Stomach (tissue), 9 donors: ENCODE data around the gene CYTIP. TPM values are rescaled to one million over a fixed set of nuclear protein-coding genes. Genes with fewer than 3 reads are reported as not detected.

ENCODE experiments used
- DNase-seq, 2 donors: peaks; one replicate each; pipeline versions ENCODE4 v3.0.0 to v3.0.0-alpha.2; 2013 to 2019
- H3K27ac ChIP-seq, 5 donors: fragments of 200-600 bp in 4 of 5; sonication (generic) in 4 of 5; one replicate each; pipeline ENCODE4 v1.5.1; 2013 to 2019; ENCODE audit warnings: mild to moderate bottlenecking in 1 of 5, moderate library complexity in 1 of 5
- H3K27me3 ChIP-seq, 3 donors: fragments of 200-600 bp; sonication (generic); one replicate each; pipeline ENCODE4 v1.5.1; 2017 to 2019; ENCODE audit warnings: mixed run types in 1 of 3
- H3K36me3 ChIP-seq, 4 donors: fragments of 200-600 bp; sonication (generic); 1 replicate in 3 of 4; 2 replicates in 1 of 4; pipeline ENCODE4 v1.5.1; 2016 to 2019
- H3K4me1 ChIP-seq, 4 donors: fragments of 200-600 bp; sonication (generic); one replicate each; pipeline ENCODE4 v1.5.1; 2016 to 2019
- H3K4me3 ChIP-seq, 4 donors: fragments of 200-600 bp; sonication (generic) in 3 of 4; one replicate each; pipeline ENCODE4 v1.5.1; 2016 to 2019; ENCODE audit warnings: mild to moderate bottlenecking in 1 of 4
- H3K9me3 ChIP-seq, 4 donors: fragments of 200-600 bp; sonication (generic); one replicate each; pipeline ENCODE4 v1.5.1; 2016 to 2019
- CTCF ChIP-seq, 7 experiments: fragments of 450-650 bp in 4 of 7; fragments of 200-600 bp in 3 of 7; sonication (generic) in 3 of 7; IDR thresholded peaks; one replicate each; pipeline ENCODE4 v1.5.1; 2016 to 2019; ENCODE audit warnings: antibody characterized with exemption in 7 of 7, control low read depth in 2 of 7, mild to moderate bottlenecking in 1 of 7
- EP300 ChIP-seq: sonication (generic); formaldehyde crosslinking; IDR thresholded peaks from one replicate; pipeline ENCODE4 v1.6.1; 2017; ENCODE audit warnings: antibody characterized with exemption
- POLR2A ChIP-seq, 4 donors: fragments of 450-650 bp; IDR thresholded peaks; one replicate each; pipeline ENCODE4 v1.6.1; 2016; ENCODE audit warnings: antibody characterized with exemption in 4 of 4, control low read depth in 2 of 4, mild to moderate bottlenecking in 1 of 4, moderate library complexity in 1 of 4
- POLR2AphosphoS5 ChIP-seq, 3 donors: sonication (generic); formaldehyde crosslinking; IDR thresholded peaks; one replicate each; pipeline ENCODE4 v1.6.1; 2016; ENCODE audit warnings: antibody characterized with exemption in 3 of 3
- WGBS, 5 donors: extraction: QIAGEN DNeasy Blood & Tissue Kit in 3 of 5; methylation state at CpG; one replicate each; pipeline versions ENCODE4 v1.1.5 to v1.1.7; 2013 to 2018; 5-methylcytosine and 5-hydroxymethylcytosine counted together
- intact Hi-C: fragments of 100-400 bp; cut with DNase I; formaldehyde crosslinking; loops from one replicate; pipeline ENCODE4 v1.15.1; 2023; ENCODE audit warnings: low total_unique reads
- polyA plus RNA-seq, 3 donors: library from polyadenylated mRNA; stranded (reverse); fragments of 200-250 nt; gene quantifications; one replicate each; pipeline ENCODE4 v1.2.3, GENCODE V29; 2013
- total RNA-seq, 5 donors: library from RNA; depleted of rRNA; stranded (reverse); fragments of >200 nt; gene quantifications; one replicate each; pipeline versions ENCODE4 v1.1.0 to v1.2.3, GENCODE V29; 2014 to 2016
- donor health status: healthy with polysubstance abuse.
- donor health status: Bipolar disorder and iron deficiency.
- donor health status: healthy.

The CYTIP gene
- total and polyA plus RNA-seq, 8 donors = 5.3 to 30.7 (median 17.4) TPM; not detected in 1

- 77 to 86% (median 81%) methylated on average over 2 of the region's 2 CpGs for WGBS, 5 donors
- Histone ChIP-seq H3K4me1 (peaks cover 0 to 33% (median 8%) of the 10 kb centered on the region in 4 donors), H3K27ac (peak overlapping the region in 3 of 5 donors; percentile 26 to 80 (median 67)), H3K9me3 (peaks cover 0 to 13% (median 4%) of the 10 kb centered on the region in 4 donors), H3K27me3 (no peaks in the 10 kb centered on the region), H3K4me3 (no peak overlapping the region), H3K36me3 (peaks cover 0 to 35% (median 11%) of the 10 kb centered on the region in 4 donors)
- intact Hi-C loops = no loop called here
- DNase-seq = no peak
- TF ChIP-seq CTCF (IDR thresholded peaks at IDR 0.05) (no peak), POLR2A (IDR thresholded peaks at IDR 0.05) (no peak), POLR2AphosphoS5 (IDR thresholded peaks at IDR 0.05) (no peak), EP300 (no peak)
Observed at GRCh38 chr2:157421331-157421944, 22.5 kb downstream of the CYTIP start.

GRCh38 chr2:157420771-157421323 lies 23.0 kb downstream of the CYTIP start:
- peaks cover 0 to 32% (median 9%) of the 10 kb centered on the region in 4 donors for H3K36me3 ChIP-seq
- H3K4me3 ChIP-seq = no peak overlapping the region
- WGBS, 5 donors = 63 to 80% (median 75%) methylated on average over 4 of the region's 4 CpGs
- no peaks in the 10 kb centered on the region for H3K27me3 ChIP-seq
- DNase-seq = peak in 1 of 2 donors; percentile 31
- H3K9me3 ChIP-seq = peaks cover 0 to 7% (median 2%) of the 10 kb centered on the region in 4 donors
- TF ChIP-seq CTCF (IDR thresholded peaks at IDR 0.05) (no peak), EP300 (no peak), POLR2AphosphoS5 (IDR thresholded peaks at IDR 0.05) (no peak), POLR2A (IDR thresholded peaks at IDR 0.05) (no peak)
- peaks cover 0 to 34% (median 8%) of the 10 kb centered on the region in 4 donors for H3K4me1 ChIP-seq
- intact Hi-C loops = no loop called here
- peak overlapping the region in 3 of 5 donors; percentile 26 to 80 (median 67) for H3K27ac ChIP-seq

- WGBS, 5 donors = 81 to 92% (median 89%) methylated on average over 12 of the region's 12 CpGs
- DNase-seq = no peak
- intact Hi-C loops = no loop called here
- Histone ChIP-seq H3K9me3 (peaks cover 0 to 6% (median 2%) of the 10 kb centered on the region in 4 donors), H3K36me3 (peaks cover 0 to 34% (median 9%) of the 10 kb centered on the region in 4 donors), H3K27ac (peak overlapping the region; percentile 5 to 80 (median 47)), H3K4me1 (peaks cover 0 to 44% (median 8%) of the 10 kb centered on the region in 4 donors), H3K4me3 (no peak overlapping the region), H3K27me3 (no peaks in the 10 kb centered on the region)
- no peak for TF ChIP-seq CTCF (IDR thresholded peaks at IDR 0.05)
- no peak for TF ChIP-seq EP300
- TF ChIP-seq POLR2AphosphoS5 (IDR thresholded peaks at IDR 0.05) = no peak
- TF ChIP-seq POLR2A (IDR thresholded peaks at IDR 0.05) = no peak
Observed at GRCh38 chr2:157419031-157419575, 24.8 kb downstream of the CYTIP start.

GRCh38 chr2:157418239-157418641 lies 25.6 kb downstream of the CYTIP start:
- DNase-seq = peak in 1 of 2 donors; percentile 40

More at GRCh38 chr2:157418239-157418641, 25.6 kb downstream of the CYTIP start:
- H3K27ac ChIP-seq = peak overlapping the region; percentile 51 to 80 (median 74)
- peaks cover 0 to 6% (median 2%) of the 10 kb centered on the region in 4 donors for H3K9me3 ChIP-seq
- H3K4me3 ChIP-seq = no peak overlapping the region
- peaks cover 0 to 29% (median 9%) of the 10 kb centered on the region in 4 donors for H3K36me3 ChIP-seq
- WGBS, 5 donors = 68 to 75% (median 74%) methylated on average over 4 of the region's 4 CpGs
- H3K27me3 ChIP-seq = no peaks in the 10 kb centered on the region
- intact Hi-C loops = no loop called here
- no peak for TF ChIP-seq POLR2A (IDR thresholded peaks at IDR 0.05)
- TF ChIP-seq CTCF (IDR thresholded peaks at IDR 0.05) = no peak
- no peak for TF ChIP-seq EP300
- no peak for TF ChIP-seq POLR2AphosphoS5 (IDR thresholded peaks at IDR 0.05)
- H3K4me1 ChIP-seq = peaks cover 0 to 44% (median 8%) of the 10 kb centered on the region in 4 donors
